ENCODE measurements around the gene PTPN12. TPM values are rescaled to one million over a fixed set of nuclear protein-coding genes. Genes with fewer than 3 reads are reported as not detected.

PTPN12 gene
- total RNA-seq = 95.0 and 102 TPM in 2 replicates

GRCh38 chr7:77537136-77537777 lies at the start of gene PTPN12:
Gene PTPN12 (plus strand): TSS chr7:77537295. CDS start chr7:77537547, 252 bp downstream.

Other genes with a start within 250 kb of the PTPN12 start
- gene GSAP, start 120.9 kb upstream of the PTPN12 start, total RNA-seq = 4.2 and 5.6 TPM in 2 replicates
- 12.3 and 14.0 TPM in 2 replicates for gene RSBN1L, start 159.2 kb downstream of the PTPN12 start, total RNA-seq

Measured in vein endothelial cell (primary cell).